ENCODE measurements around the gene CWC27. TPM values are rescaled to one million over a fixed set of nuclear protein-coding genes. Genes with fewer than 3 reads are reported as not detected.

The CWC27 gene
- total and polyA plus RNA-seq, 2 of the 13 experiments (the other 11 are each of a cell fraction or from before 2014, with no cell fraction given): 21.1 to 25.7 TPM

- TF ChIP-seq, protein P1, sequence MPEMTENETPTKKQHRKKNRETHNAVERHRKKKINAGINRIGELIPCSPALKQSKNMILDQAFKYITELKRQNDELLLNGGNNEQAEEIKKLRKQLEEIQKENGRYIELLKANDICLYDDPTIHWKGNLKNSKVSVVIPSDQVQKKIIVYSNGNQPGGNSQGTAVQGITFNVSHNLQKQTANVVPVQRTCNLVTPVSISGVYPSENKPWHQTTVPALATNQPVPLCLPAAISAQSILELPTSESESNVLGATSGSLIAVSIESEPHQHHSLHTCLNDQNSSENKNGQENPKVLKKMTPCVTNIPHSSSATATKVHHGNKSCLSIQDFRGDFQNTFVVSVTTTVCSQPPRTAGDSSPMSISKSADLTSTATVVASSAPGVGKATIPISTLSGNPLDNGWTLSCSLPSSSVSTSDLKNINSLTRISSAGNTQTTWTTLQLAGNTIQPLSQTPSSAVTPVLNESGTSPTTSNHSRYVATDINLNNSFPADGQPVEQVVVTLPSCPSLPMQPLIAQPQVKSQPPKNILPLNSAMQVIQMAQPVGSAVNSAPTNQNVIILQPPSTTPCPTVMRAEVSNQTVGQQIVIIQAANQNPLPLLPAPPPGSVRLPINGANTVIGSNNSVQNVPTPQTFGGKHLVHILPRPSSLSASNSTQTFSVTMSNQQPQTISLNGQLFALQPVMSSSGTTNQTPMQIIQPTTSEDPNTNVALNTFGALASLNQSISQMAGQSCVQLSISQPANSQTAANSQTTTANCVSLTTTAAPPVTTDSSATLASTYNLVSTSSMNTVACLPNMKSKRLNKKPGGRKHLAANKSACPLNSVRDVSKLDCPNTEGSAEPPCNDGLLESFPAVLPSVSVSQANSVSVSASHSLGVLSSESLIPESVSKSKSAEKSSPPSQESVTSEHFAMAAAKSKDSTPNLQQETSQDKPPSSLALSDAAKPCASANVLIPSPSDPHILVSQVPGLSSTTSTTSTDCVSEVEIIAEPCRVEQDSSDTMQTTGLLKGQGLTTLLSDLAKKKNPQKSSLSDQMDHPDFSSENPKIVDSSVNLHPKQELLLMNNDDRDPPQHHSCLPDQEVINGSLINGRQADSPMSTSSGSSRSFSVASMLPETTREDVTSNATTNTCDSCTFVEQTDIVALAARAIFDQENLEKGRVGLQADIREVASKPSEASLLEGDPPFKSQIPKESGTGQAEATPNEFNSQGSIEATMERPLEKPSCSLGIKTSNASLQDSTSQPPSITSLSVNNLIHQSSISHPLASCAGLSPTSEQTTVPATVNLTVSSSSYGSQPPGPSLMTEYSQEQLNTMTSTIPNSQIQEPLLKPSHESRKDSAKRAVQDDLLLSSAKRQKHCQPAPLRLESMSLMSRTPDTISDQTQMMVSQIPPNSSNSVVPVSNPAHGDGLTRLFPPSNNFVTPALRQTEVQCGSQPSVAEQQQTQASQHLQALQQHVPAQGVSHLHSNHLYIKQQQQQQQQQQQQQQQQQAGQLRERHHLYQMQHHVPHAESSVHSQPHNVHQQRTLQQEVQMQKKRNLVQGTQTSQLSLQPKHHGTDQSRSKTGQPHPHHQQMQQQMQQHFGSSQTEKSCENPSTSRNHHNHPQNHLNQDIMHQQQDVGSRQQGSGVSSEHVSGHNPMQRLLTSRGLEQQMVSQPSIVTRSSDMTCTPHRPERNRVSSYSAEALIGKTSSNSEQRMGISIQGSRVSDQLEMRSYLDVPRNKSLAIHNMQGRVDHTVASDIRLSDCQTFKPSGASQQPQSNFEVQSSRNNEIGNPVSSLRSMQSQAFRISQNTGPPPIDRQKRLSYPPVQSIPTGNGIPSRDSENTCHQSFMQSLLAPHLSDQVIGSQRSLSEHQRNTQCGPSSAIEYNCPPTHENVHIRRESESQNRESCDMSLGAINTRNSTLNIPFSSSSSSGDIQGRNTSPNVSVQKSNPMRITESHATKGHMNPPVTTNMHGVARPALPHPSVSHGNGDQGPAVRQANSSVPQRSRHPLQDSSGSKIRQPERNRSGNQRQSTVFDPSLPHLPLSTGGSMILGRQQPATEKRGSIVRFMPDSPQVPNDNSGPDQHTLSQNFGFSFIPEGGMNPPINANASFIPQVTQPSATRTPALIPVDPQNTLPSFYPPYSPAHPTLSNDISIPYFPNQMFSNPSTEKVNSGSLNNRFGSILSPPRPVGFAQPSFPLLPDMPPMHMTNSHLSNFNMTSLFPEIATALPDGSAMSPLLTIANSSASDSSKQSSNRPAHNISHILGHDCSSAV (CRISPR knock-in tag; IDR thresholded peaks at IDR 0.05; ENCODE audit: borderline replicate concordance): no peak
- no peak for TF ChIP-seq KLF12 (CRISPR knock-in tag; IDR thresholded peaks at IDR 0.05; ENCODE audit: borderline replicate concordance)
- no peak for TF ChIP-seq ZNF766 (CRISPR knock-in tag; IDR thresholded peaks at IDR 0.05; ENCODE audit: borderline replicate concordance)
- TF ChIP-seq ZNF607 (CRISPR knock-in tag; IDR thresholded peaks at IDR 0.05; ENCODE audit: borderline replicate concordance): no peak
Observed at GRCh38 chr5:64742411-64742810, 26.3 kb upstream of the CWC27 start (continued).

- ATAC-seq: no peak
- H4K20me1 ChIP-seq (ENCODE audit: insufficient read depth, low read length): no peaks in the 10 kb centered on the region
- H2AFZ ChIP-seq (ENCODE audit: low read length): no peak overlapping the region
- in situ Hi-C loops (cut with HindIII; ENCODE audit: extremely low pct_ligation_motif_present, low pct_unique_long_range_greater_than_20kb): no loop called here
- no peaks in the 10 kb centered on the region for H3K9me3 ChIP-seq (ENCODE audit: low read length)
- no peak for FAIRE-seq
- CTCF ChIA-PET (ENCODE audit: low intra/inter-chr PET ratio, low total read pairs): no interaction called here
- no TSS peak for BruUV-seq (replicated peaks)
- no peaks in the 10 kb centered on the region for H3K4me1 ChIP-seq (ENCODE audit: insufficient read depth, low read length)
- H3K79me2 ChIP-seq (ENCODE audit: insufficient read depth, low read length): peaks cover 2% of the 10 kb centered on the region
- no peak overlapping the region for H3K4me2 ChIP-seq (ENCODE audit: low read depth, low read length)
- no peak for DNase-seq (ENCODE audit: low spot score)
- H3K27ac ChIP-seq (ENCODE audit: extremely low read length, insufficient read depth, low read length): no peak overlapping the region
- no peaks in the 10 kb centered on the region for H3K27me3 ChIP-seq (ENCODE audit: control insufficient read depth in 1 of 2, insufficient read depth in 2 of 2, low read length in 2 of 2)
- POLR2A ChIA-PET: no interaction called here
- no peak overlapping the region for H3K9ac ChIP-seq (ENCODE audit: insufficient read depth, low read depth, low read length)
- peaks cover 1 to 29% of the 10 kb centered on the region in 2 experiments; a peak in 3 of 5 replicates for H3K36me3 ChIP-seq (replicated peaks in 1 of 2; ENCODE audit: control insufficient read depth in 1 of 2, insufficient read depth in 2 of 2, low read length in 2 of 2)
- intact Hi-C loops (cut with micrococcal nuclease; ENCODE audit: unreplicated experiment): no loop called here
- no peak overlapping the region for H3K4me3 ChIP-seq (replicated peaks in 1 of 3; ENCODE audit: insufficient read depth in 1 of 3, low read depth in 2 of 3, low read length in 3 of 3)
- TF ChIP-seq HOXD1 (CRISPR knock-in tag; IDR thresholded peaks at IDR 0.05) (no peak), TAF1 (CRISPR knock-in tag; IDR thresholded peaks at IDR 0.05) (no peak), HDAC1 (CRISPR knock-in tag; IDR thresholded peaks at IDR 0.05) (no peak), RORA (CRISPR knock-in tag; IDR thresholded peaks at IDR 0.05) (no peak), MAF1 (CRISPR knock-in tag; IDR thresholded peaks at IDR 0.05; ENCODE audit: borderline replicate concordance) (no peak), GATA4 (IDR thresholded peaks at IDR 0.05; ENCODE audit: borderline replicate concordance, low read depth) (no peak), YEATS4 (CRISPR knock-in tag; IDR thresholded peaks at IDR 0.05; ENCODE audit: borderline replicate concordance) (no peak), ZNF766 (CRISPR knock-in tag; IDR thresholded peaks at IDR 0.05; ENCODE audit: borderline replicate concordance) (no peak), ATF2 (CRISPR knock-in tag; IDR thresholded peaks at IDR 0.05) (no peak), GLI4 (CRISPR knock-in tag; IDR thresholded peaks at IDR 0.05; ENCODE audit: borderline replicate concordance) (no peak)
- TF ChIP-seq, protein P2, sequence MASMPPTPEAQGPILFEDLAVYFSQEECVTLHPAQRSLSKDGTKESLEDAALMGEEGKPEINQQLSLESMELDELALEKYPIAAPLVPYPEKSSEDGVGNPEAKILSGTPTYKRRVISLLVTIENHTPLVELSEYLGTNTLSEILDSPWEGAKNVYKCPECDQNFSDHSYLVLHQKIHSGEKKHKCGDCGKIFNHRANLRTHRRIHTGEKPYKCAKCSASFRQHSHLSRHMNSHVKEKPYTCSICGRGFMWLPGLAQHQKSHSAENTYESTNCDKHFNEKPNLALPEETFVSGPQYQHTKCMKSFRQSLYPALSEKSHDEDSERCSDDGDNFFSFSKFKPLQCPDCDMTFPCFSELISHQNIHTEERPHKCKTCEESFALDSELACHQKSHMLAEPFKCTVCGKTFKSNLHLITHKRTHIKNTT (CRISPR knock-in tag; IDR thresholded peaks at IDR 0.05): no peak
Observed at GRCh38 chr5:64742821-64743220, 25.9 kb upstream of the CWC27 start.
